GM18909 (cell line): ENCODE data around the gene BSPH1.
"Not testable (repeated sequence)": the region's sequence is repeated elsewhere in the genome, so short reads cannot be mapped to it uniquely, and the experiment has no call there.

Experiments
- ATAC-seq: cut with Tn5 transposase; IDR thresholded peaks from one replicate; pipeline ENCODE4 v1.9.1; 2021; ENCODE audit warnings: mild to moderate bottlenecking; ENCODE audit not compliant: unreplicated experiment, poor library complexity

BSPH1 gene, protein sequence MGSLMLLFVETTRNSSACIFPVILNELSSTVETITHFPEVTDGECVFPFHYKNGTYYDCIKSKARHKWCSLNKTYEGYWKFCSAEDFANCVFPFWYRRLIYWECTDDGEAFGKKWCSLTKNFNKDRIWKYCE

DNA sequence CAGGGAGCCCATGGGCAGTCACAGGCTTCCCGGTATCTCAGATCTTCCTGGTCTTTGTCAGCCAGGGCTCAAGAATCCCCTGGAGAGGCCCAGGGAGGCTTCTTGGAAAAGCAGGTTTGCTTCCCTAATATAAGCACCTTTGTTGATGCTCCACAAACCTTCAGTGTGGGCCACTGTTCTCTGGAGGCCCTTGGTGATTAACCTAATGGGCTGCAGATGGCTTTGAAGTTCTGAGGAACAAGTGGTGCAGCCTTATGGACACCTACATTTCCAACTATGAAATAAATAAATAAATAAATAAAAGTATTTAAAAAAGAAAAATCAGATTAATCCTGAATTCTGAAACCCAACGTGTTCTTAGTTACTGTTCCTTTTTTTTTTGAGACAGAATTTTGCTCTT, at the start of gene BSPH1:
BSPH1 (minus strand) TSS at position 101 of the 400 bp plus-strand sequence; CDS start at position 12, 89 bp downstream.
- no peak for ATAC-seq

DNA sequence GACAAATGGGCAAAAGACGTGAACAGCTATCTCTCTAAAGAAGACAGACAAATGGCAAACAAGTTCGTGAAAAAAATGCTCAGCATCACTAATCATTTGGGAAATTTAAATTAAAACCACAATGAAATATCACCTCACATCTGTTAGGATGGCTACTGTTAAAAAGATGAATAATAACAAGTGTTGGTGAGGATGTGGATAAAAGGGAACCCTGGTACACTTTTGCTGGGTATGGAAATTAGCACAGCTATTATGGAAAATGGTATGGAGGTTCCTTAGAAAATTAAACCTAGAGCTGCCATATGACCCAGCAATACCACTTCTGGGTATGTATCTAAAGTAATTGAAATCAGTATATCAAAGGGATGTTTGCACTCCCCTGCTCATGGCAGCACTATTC, 44.8 kb upstream of the BSPH1 start:
- no peak for ATAC-seq

DNA sequence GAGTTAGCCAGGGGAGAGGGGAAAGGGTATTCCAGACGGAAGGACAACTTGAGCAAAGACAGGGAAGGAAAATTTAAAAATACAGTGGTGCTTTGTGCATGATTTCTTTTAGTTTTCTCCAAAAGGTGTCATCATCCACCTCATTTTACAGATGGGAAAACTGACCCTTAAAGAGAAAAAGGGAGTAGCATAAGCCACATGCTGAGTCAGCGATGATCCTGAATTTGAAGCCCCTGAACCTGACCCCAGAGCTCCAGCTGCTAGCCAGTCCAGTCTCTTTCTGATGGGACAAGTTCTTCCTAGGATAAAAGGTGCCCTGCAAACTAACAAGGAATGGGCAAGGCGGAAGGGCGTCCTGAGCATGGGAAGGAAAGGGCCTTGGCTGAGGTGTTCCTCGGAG, 41.6 kb upstream of the BSPH1 start:
- no peak for ATAC-seq

DNA sequence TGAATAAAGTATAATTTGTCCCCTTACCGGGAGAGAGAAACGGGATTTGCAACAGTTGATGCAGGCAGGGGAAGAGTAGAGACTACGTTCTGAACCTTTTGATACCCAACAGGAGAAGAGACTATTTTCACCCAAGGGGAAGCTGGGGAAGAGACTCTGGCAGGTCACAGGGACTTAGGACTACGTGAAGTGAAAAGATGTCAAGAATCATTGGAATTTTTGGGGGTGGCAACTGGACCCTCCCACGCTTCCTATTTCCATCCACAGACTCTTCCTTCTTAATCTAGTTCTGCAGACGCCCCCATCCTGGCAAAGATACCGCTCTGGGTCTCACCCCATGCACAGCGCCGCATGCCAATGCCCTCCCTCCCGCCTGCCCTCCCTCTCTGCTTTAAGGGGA, 38.1 kb upstream of the BSPH1 start:
- ATAC-seq, result no peak

DNA sequence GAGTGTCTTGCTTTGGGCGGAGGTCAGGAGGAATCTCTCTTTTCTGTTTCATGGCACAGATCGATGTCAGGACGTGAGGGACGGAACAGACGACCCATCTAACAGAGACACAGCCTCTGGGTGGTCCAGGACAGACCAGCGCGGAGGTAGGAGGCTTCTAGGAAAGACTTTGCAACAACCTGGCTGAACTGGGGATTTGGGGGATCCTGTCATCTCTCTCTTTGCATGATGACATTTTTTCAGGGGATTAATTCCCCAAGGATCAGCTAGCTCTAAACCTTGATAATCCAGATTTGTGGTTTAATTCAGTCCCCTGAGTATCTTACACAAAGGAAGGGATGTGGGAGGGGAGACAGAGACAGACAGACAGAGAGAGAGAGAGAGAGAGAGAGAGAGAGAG, 37.5 kb upstream of the BSPH1 start:
- ATAC-seq, result no peak

DNA sequence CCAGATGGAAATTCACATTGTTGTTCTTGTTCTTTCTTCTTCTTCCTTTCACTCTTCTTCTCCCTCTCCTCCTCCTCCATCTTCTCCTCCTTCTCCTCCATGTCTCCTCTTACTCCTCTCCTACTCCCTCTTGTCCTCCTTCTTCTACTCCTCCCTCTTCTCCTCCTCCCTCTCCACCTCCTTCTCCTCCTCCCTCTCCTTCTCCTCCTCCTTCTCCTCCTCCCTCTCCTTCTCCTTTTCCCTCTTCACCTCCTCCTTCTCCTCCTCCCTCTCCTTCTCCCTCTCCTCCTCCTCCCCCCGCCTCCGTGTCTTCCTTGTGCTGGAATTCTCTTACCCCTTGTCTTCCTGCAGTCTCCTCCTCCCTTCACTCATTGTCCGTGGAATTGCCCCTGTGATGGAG, 33.5 kb upstream of the BSPH1 start:
- ATAC-seq, result no peak

DNA sequence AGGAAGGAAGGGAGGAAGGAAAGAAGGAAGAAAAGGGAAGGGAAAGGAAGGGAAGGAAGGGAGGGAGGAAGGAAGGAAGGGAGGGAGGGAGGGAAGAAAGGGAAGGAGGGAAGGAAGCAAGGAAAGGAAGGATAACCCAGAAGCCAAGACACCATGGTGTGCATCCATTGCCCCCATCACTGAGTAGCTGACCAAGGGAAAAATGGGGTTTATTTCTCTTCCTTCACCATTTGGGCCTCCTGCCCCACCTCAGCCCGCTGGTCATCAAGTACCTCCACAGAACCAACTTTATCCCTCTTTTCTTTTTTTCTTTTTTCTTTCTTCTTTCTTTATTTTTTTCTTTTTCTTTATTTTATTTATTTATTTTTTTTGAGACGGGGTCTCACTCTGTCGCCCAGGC, 31.5 kb upstream of the BSPH1 start:
- no peak for ATAC-seq

DNA sequence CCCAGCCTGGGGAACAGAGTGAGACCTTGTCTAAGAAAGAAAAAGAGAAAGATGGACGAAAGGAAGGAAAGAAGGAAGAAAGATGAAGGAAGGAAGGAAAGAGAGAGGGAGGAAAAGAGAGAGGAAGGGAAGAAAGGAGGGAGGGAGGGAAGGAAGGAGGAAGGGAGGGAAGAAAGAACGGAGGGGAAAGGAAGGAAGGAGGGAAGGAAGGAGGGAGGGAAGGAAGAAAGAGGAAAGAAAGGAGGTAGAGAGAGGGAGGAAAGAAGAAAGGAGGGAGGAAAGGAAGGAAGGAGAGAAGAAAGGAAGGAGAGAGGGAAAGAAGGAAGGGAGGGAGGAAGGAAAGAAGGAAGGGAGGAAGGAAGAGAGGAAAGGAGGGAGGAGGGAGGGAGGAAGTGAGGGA, 31.0 kb upstream of the BSPH1 start:
- ATAC-seq, result no peak

DNA sequence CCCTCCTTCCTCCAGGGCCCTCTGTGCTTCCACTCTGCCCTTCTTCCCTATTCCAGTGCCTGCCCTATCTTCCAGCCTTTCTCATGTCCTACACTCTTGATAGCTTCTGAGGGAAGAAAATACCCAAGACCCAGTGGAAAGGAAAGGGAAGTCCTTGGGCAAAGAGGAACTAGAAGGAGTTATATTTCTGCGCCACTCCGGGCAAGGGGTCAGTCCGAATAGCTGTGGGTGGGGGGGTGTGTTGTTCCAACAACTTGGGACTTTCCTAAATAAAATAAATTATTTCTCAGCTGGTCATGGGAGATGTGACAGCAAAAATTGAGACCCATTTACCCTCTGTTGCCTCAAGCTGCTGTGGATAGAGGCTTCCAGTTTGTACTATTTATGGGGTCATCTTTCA, 28.7 kb upstream of the BSPH1 start:
- no peak for ATAC-seq

DNA sequence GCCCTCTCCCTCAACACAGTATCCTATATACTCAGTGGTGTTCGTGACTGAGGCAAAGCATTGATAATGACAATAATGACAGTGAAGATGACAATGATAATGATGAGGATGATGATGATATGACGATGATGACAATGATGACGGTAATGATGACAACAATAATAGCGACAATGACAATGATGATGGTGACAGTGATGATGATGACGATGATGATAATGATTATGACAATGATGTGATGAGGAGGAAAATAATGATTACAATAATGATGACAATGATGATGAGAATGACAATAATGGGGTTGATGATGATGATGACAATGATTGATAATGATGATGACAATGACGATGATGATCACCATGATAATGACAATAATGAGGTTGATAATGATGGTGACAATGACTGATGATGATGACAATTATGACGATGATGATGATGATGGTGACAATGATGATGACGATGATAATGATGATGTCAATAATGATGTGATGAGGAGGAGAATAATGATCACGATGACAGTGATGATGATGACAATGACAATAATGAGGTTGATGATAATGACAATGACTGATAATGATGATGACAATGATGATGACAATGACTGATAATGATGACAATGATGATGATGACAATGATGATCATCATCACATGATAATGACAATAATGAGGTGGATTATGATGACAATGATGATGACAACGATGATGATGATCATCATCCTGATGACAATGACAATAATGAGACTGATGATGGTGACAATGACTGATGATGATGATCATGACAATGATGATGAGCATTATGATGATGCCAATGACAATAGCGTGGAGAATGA, 19.2 kb upstream of the BSPH1 start:
- no peak for ATAC-seq

DNA sequence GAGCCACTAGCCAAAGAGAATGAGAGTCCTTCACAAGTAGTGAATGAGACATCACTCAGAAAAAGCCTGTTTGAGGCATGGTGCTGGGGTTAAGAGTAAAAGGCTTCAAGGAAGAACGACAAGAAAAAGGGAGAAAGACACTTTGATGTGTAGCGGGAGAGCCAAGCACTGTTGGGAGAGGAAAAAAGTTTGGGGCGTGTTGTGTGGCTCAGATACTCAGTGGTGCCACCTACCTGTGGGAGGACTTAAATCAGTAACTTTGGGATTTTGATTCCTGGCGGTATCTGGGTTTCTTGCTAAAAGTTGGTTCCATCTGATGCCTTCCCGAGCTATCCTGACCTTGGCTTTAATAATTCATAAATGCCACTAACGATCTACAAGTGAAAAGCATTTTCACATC, 14.8 kb upstream of the BSPH1 start:
- no peak for ATAC-seq

DNA sequence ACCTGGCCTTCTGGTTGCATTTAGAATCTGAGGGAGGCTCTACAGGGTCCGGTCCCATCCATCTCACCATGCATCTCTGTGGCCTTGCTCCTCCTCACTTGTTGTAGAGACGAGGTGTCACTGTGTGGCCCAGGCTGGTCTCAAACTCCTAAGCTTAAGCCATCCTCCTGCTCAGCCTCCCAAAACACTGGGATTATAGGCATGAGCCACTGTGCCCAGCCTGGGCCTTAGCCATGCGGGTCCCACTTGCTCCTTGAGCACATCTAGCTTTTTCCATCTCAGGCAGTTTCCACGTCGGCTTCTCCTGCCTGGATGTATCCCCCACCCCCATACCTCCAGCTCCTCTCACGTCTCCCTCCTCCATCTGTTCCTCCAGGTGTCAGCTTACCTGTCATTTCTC, 12.3 kb upstream of the BSPH1 start:
- no peak for ATAC-seq

DNA sequence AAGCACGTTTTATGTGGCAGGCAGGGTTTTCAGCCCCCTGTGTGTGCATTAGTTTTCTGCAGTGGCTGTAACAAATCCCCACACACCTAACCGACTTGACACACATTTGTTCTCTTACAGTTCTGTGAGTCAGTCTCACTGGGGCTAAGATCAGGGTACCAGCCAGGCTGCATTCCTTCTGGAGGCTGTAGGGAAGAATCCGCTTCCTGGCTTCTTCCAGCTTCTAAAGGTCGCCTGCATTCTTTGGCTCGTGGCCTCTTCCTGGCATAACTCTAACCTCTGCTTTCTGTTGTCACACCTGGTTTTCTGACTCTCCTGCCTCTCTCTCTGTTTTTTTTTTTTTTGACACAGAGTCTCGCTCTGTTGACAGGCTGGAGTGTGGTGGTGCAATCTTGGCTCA, 8.9 kb upstream of the BSPH1 start:
- ATAC-seq, result no peak

DNA sequence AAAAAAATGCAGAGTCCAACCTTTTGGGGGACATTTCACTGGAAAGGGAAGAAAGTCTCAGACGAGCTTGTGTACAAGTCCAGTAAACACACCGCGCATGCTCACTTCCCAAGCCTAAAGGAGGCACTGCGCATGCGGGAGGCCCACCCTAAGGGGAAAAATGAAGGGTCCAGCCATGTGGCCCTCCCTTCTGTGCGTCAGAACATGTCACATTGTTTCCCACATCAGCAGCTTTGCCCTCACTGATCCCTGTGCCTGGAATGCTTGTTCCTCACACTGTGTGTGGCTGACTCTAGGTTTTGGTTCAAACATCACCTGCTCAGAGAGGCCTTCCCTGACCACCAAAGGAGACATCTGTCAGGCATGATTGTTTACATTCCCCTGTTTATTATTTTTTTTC, 6.8 kb upstream of the BSPH1 start:
- no peak for ATAC-seq

DNA sequence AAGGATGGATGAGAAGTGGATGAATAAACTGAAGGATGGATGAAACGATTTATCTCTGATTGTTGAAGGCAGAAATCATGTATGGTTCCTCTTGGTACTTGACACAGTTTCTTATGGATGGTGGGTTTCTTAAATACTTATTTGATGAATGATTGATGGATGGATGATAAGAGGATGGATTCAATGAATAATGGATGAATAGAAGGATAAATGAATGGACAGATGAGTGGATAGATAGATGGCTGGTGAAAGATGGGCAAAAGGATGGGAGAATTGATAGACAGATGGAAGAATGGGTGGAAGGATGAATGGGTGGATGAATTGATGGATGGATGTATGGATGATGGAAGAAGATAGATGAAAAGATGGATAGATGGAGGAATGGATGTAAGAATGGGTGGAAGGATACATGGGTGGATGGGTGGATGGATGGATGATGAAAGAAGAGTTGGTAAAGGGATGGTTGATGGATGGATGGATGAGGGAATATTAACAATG, 4.3 kb upstream of the BSPH1 start:
- ATAC-seq, result no peak

DNA sequence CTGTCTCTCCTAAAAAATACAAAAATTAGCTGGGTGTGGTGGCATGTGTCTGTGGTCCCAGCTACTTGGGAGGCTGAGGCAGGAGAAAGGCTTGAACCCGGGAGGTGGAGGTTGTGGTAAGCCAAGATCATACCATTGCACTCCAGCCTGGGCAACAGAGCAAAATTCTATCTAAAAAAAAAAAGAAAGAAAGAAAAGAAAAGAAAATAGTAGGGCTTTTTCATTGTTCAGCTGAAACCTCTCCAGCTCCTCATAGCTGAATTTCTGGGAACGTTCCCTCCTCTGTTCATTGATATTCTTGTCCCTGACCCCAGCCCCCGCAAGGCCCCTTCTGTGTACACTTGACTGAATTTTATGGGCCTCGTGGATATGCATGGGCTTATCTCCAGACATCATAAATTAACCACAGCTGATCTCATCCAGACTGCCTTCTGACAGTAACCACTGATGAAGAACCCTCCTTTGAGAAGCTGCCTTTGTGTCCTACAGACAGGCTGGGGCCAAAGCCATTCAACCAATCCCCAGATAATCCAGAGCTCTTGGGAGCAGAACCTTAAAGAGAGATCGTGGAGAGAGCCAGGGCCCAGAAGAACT, 2.3 kb upstream of the BSPH1 start, which contains the start of gene ELSPBP1:
ELSPBP1 (plus strand) TSS at position 424 of the 594 bp plus-strand sequence. CDS start 14,036 bp downstream, outside the sequence.
- no peak for ATAC-seq

DNA sequence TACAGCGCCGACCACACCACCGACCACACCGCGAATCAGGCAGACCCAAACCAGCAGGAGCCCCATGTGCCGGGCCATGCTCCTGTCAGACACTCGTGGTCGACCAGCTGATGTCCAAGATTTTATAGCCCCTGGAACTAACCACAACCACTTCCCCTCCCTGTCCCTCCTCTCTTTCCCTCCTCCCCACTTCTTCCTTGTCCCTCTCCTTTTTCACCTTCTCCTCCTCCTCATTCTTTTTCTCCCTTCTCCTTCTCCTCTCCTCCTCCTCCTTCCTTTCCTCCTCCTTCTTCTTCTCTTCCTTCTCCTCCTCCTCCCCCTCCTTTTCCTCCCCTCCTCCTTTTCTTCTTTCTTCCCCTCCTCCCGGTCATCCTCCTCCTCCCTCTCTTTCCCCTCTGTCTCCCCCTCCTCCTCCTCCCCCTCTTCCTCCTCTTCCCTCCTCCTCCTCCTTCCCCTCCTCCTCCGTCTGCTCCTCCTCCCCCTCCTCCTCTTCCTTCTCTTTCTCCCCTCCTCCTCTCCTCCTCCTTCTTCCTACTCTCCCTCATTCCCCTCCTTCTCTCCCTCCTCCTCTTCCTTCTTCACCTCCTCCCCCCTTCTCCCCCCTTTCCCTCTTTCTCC, 670 bp downstream of the BSPH1 start:
- no peak for ATAC-seq

DNA sequence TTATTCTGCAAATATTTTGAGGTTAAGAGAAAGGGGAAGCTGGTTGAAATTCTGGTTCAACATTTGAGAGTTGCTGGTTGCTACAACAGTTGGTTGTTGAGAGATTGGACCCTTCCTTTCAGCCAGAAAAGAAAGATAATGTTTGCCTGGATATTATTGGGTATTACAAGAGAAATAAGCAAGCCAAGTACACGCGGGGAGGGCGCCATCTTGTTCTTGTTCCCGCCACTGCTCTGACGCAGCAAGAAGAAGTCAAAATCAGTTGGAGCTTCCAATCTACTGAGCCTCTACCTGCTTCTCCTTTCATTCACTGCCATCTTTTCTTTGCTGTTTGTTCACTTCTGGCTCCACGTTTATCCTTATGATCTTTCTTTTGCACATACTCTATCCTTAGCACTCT, 18.4 kb downstream of the BSPH1 start:
- no peak for ATAC-seq

DNA sequence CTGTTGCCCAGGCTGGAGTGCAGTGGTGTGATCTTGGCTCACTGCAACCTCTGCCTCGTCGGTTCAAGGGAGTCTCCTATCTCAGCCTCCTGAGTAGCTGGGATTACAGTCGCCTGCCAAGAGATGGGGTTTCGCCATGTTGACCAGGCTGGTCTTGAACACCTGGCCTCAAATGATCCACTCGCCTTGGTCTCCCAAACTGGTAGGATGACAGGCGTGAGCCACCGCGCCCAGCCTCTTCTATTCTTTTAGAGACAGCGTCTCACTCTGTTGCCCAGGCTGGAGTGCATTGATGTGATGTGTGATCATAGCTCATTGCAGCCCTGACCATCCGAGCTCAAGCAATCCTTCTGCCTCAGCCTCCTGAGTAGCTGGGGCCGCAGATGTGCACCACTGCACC, 36.0 kb downstream of the BSPH1 start:
- ATAC-seq, result not testable (repeated sequence)

DNA sequence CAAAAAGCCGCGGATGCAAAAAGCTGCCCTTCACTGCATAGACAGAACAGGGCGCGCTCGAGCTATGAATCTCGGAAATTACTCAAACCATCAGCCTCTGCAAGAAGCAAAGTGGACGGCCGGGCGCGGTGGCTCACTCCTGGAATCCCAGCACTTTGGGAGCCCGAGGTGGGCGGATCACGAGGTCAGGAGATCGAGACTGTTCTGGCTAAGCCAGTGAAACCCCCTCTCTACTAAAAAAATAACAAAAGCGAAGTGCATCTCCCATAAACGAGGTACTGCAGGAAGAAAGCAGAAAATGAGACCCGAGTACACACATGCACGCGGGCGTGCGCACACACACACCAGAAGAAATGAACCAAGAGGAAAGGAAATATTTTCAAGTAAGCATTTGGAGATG, 39.8 kb downstream of the BSPH1 start:
- ATAC-seq, result not testable (repeated sequence)
